Right ventricle myocardium superior (tissue), 1 donor: ENCODE data around the gene ZNF892. TPM values are rescaled to one million over a fixed set of nuclear protein-coding genes. Genes with fewer than 3 reads are reported as not detected.
"Not testable (repeated sequence)": the region's sequence is repeated elsewhere in the genome, so short reads cannot be mapped to it uniquely, and the experiment has no call there.

Experiments used
- ATAC-seq: fragments of 200-7000 bp; cut with Tn5 transposase; one replicate; pipeline ENCODE4 v1.9.1; 2020; ENCODE audit warnings: mild to moderate bottlenecking; ENCODE audit not compliant: poor library complexity
- DNase-seq: peaks from one replicate; pipeline ENCODE4 v3.0.0-alpha.2; 2020
- intact Hi-C: fragments of 100-400 bp; cut with DNase I; formaldehyde crosslinking; loops from one replicate; pipeline ENCODE4 v1.11.2; 2022
- total RNA-seq: library from RNA; stranded (reverse); fragmentation: NEBNext Ultra II Directional; extraction: Animal tissue kit (Norgen Biotek cat#: 25700); gene quantifications from one replicate; pipeline ENCODE4 v1.2.1, GENCODE V29; 2021
- donor health status: DM: no; HTN: yes; CAD: no; lungs with severe emphysema.

Gene ZNF892
- total RNA-seq, 1 donor from 2014 or later = 2.9 TPM

- intact Hi-C loops = no loop called here
- no peak for DNase-seq
- no peak for ATAC-seq
Measured at GRCh38 chr2:95215018-95215612, 7.8 kb downstream of the ZNF892 start.

GRCh38 chr2:95220449-95220848, 13.1 kb downstream of the ZNF892 start:
- ATAC-seq = no peak
- intact Hi-C loops = no loop called here
- no peak for DNase-seq

- no peak for DNase-seq
- intact Hi-C loops = no loop called here
- ATAC-seq = no peak
Measured at GRCh38 chr2:95225658-95226057, 18.3 kb downstream of the ZNF892 start.

- DNase-seq (peak; percentile 44), ATAC-seq (peak; percentile 53)
- intact Hi-C loops = loop anchor here (2.0 kb wide), 1 partner anchor 81 kb away; no protein-coding TSS in a partner anchor
Measured at GRCh38 chr2:95231723-95232122, 24.4 kb downstream of the ZNF892 start.

GRCh38 chr2:95232232-95232631, 24.9 kb downstream of the ZNF892 start:
- intact Hi-C loops = loop anchor here (2.0 kb wide), 1 partner anchor 81 kb away; no protein-coding TSS in a partner anchor
- no peak for DNase-seq
- no peak for ATAC-seq

GRCh38 chr2:95234286-95234785, 27.0 kb downstream of the ZNF892 start:
- intact Hi-C loops = no loop called here
- no peak for ATAC-seq
- DNase-seq = no peak

- ATAC-seq = no peak
- intact Hi-C loops = no loop called here
- DNase-seq = no peak
Measured at GRCh38 chr2:95234816-95235215, 27.5 kb downstream of the ZNF892 start.

- intact Hi-C loops = no loop called here
- no peak for DNase-seq
- peak; percentile 18 for ATAC-seq
Measured at GRCh38 chr2:95238131-95238530, 30.8 kb downstream of the ZNF892 start.

GRCh38 chr2:95240091-95240490, 32.8 kb downstream of the ZNF892 start:
- DNase-seq (no peak), ATAC-seq (no peak)

GRCh38 chr2:95240556-95240955, 33.2 kb downstream of the ZNF892 start:
- intact Hi-C loops = no loop called here
- no peak for ATAC-seq

More at GRCh38 chr2:95240091-95240490, 32.8 kb downstream of the ZNF892 start:
- intact Hi-C loops = no loop called here

GRCh38 chr2:95242084-95242483, 34.8 kb downstream of the ZNF892 start:
- ATAC-seq, intact Hi-C loops, DNase-seq: not testable (repeated sequence)

More at GRCh38 chr2:95240556-95240955, 33.2 kb downstream of the ZNF892 start:
- no peak for DNase-seq

Other genes starting within 250 kb of the ZNF892 start
- 5.5 TPM for gene MAL, start 181.8 kb upstream of the ZNF892 start, total RNA-seq
- gene MRPS5, start 85.7 kb upstream of the ZNF892 start, total RNA-seq = 77.0 TPM
- 14.7 TPM for gene ZNF514, start 47.7 kb upstream of the ZNF892 start, total RNA-seq
- 5.0 TPM for gene ZNF2, start 41.7 kb upstream of the ZNF892 start, total RNA-seq
- gene PROM2, start 66.9 kb downstream of the ZNF892 start, total RNA-seq = 0.54 TPM
- 8.4 TPM for gene KCNIP3, start 89.8 kb downstream of the ZNF892 start, total RNA-seq
- 39.9 TPM for gene FAHD2A, start 195.2 kb downstream of the ZNF892 start, total RNA-seq